ENCODE measurements around the gene SYP. TPM values are rescaled to one million over a fixed set of nuclear protein-coding genes. Genes with fewer than 3 reads are reported as not detected.

SYP gene
- total and polyA plus RNA-seq, 10 of the 15 experiments (the other 5 are each of a cell fraction or from before 2014, with no cell fraction given) = 0.34 to 1.7 (median 0.74) TPM

GRCh38 chrX:49212861-49213260 is 12.9 kb upstream of the SYP start:
- ChIA-PET RAD21 (ENCODE audit: unreplicated experiment) (no interaction called here), SMC1A (ENCODE audit: uncharacterized antibody, unreplicated experiment) (no interaction called here), CTCF (no interaction called here), POLR2A (no interaction called here)
- intact Hi-C loops (cut with micrococcal nuclease; ENCODE audit: unreplicated experiment) (no loop called here), in situ Hi-C loops (cut with MboI) (no loop called here)
- BruUV-seq (replicated peaks) = no TSS peak
- H3K27me3 ChIP-seq (replicated peaks in 1 of 2; ENCODE audit: control insufficient read depth in 2 of 2, insufficient read depth in 2 of 2, low read length in 1 of 2) = no peaks in the 10 kb centered on the region
- H3K27ac ChIP-seq (ENCODE audit: control insufficient read depth, insufficient read depth) = no peak overlapping the region
- no peak for ATAC-seq
- DNase-seq (ENCODE audit: low read depth, low spot score) = no peak
- no peaks in the 10 kb centered on the region for H3K36me3 ChIP-seq (ENCODE audit: control insufficient read depth in 2 of 2, insufficient read depth in 2 of 2, low read length in 1 of 2)
- TF ChIP-seq SMAD1 (IDR thresholded peaks at IDR 0.05; ENCODE audit: low read depth, partially characterized antibody) = no peak
- no peak for TF ChIP-seq YBX1 (IDR thresholded peaks at IDR 0.05)
- H3K9ac ChIP-seq (ENCODE audit: control insufficient read depth, insufficient read depth, low read length) = no peak overlapping the region
- no peak overlapping the region for H2AFZ ChIP-seq (ENCODE audit: control insufficient read depth, low read depth, low read length)
- no peaks in the 10 kb centered on the region for H3K9me3 ChIP-seq (replicated peaks; ENCODE audit: control insufficient read depth, insufficient read depth, low read length)
- H3K4me3 ChIP-seq = no peak overlapping the region
- H3K79me2 ChIP-seq (ENCODE audit: control insufficient read depth, insufficient read depth, low read length) = no peaks in the 10 kb centered on the region
- no peak overlapping the region for H3K4me2 ChIP-seq (ENCODE audit: control insufficient read depth, insufficient read depth)
- FAIRE-seq = no peak
- WGBS (ENCODE audit: insufficient coverage, insufficient replicate concordance, low lambda C conversion rate, missing lambda C conversion rate) = 0% methylated on average over 1 of the region's 1 CpG
- H3K4me1 ChIP-seq (ENCODE audit: control insufficient read depth, insufficient read depth, low read length) = no peaks in the 10 kb centered on the region
- H4K20me1 ChIP-seq (ENCODE audit: control insufficient read depth, insufficient read depth) = no peaks in the 10 kb centered on the region

DNA sequence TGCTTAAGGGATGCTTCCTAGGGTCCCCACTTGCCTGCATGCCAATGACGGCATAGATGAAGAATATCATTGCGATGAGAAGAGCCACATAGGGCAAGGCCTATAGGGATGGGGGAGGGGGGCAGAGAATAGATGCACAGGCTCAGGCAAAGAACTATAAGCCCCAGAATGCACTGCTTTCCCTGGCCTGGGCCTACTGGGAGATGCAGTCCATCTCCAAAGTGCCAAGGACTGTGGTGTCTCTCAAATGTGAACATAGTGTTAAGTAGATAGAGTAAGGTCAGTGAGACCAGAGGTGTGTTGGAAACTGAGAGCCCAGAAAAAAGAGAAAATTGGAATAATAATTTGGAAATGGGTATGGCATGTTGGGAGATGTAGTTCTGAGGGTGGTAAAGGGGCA is 12.2 kb upstream of the SYP start:
- no peaks in the 10 kb centered on the region for H3K4me1 ChIP-seq (ENCODE audit: control insufficient read depth, insufficient read depth, low read length)
- no TSS peak for BruUV-seq (replicated peaks)
- FAIRE-seq (no peak), DNase-seq (ENCODE audit: low read depth, low spot score) (no peak), ATAC-seq (no peak)
- RAD21 ChIA-PET (ENCODE audit: unreplicated experiment) = no interaction called here
- H2AFZ ChIP-seq (ENCODE audit: control insufficient read depth, low read depth, low read length) = no peak overlapping the region
- in situ Hi-C loops (cut with MboI) = no loop called here
- CTCF ChIA-PET = no interaction called here
- H3K9ac ChIP-seq (ENCODE audit: control insufficient read depth, insufficient read depth, low read length) = no peak overlapping the region
- no peak overlapping the region for H3K4me3 ChIP-seq
- H3K36me3 ChIP-seq (ENCODE audit: control insufficient read depth in 2 of 2, insufficient read depth in 2 of 2, low read length in 1 of 2) = no peaks in the 10 kb centered on the region
- no peak for TF ChIP-seq GABPA (IDR thresholded peaks at IDR 0.05; ENCODE audit: low read depth)
- H3K4me2 ChIP-seq (ENCODE audit: control insufficient read depth, insufficient read depth) = no peak overlapping the region
- no peaks in the 10 kb centered on the region for H3K27me3 ChIP-seq (replicated peaks in 1 of 2; ENCODE audit: control insufficient read depth in 2 of 2, insufficient read depth in 2 of 2, low read length in 1 of 2)
- POLR2A ChIA-PET = no interaction called here
- no peaks in the 10 kb centered on the region for H3K79me2 ChIP-seq (ENCODE audit: control insufficient read depth, insufficient read depth, low read length)
- intact Hi-C loops (cut with micrococcal nuclease; ENCODE audit: unreplicated experiment) = no loop called here
- H3K27ac ChIP-seq (ENCODE audit: control insufficient read depth, insufficient read depth) = no peak overlapping the region
- SMC1A ChIA-PET (ENCODE audit: uncharacterized antibody, unreplicated experiment) = no interaction called here
- no peaks in the 10 kb centered on the region for H3K9me3 ChIP-seq (replicated peaks; ENCODE audit: control insufficient read depth, insufficient read depth, low read length)
- no peaks in the 10 kb centered on the region for H4K20me1 ChIP-seq (ENCODE audit: control insufficient read depth, insufficient read depth)
- WGBS (ENCODE audit: insufficient coverage, insufficient replicate concordance, low lambda C conversion rate, missing lambda C conversion rate) = 48% methylated on average over 2 of the region's 2 CpGs

Data from GM12878 (cell line).